Measurements from ENCODE around the gene PSMG4. TPM values are rescaled to one million over a fixed set of nuclear protein-coding genes. Genes with fewer than 3 reads are reported as not detected.
A peak's percentile ranks its signal among the peaks of the same experiment; 100 is the strongest.

PSMG4 gene
- total RNA-seq, 2 experiments from 2014 or later = 26.8 to 29.1 TPM

GRCh38 chr6:3280866-3281465 lies 22.2 kb downstream of the PSMG4 start:
- POLR2A ChIA-PET = no interaction called here
- Mint-ChIP-seq H3K4me1 (peaks cover 3% of the 10 kb centered on the region), H3K9me3 (no peaks in the 10 kb centered on the region), H3K27ac (no peak overlapping the region), H3K27me3 (no peaks in the 10 kb centered on the region), H3K4me3 (no peak overlapping the region), H3K36me3 (no peaks in the 10 kb centered on the region)
- ATAC-seq (ENCODE audit: low read depth) (no peak), DNase-seq (no peak)

GRCh38 chr6:3281631-3282475 lies 23.1 kb downstream of the PSMG4 start:
- ATAC-seq (ENCODE audit: low read depth) (no peak), DNase-seq (no peak)
- Mint-ChIP-seq H3K4me3 (no peak overlapping the region), H3K9me3 (no peaks in the 10 kb centered on the region), H3K27me3 (no peaks in the 10 kb centered on the region), H3K36me3 (no peaks in the 10 kb centered on the region), H3K4me1 (peaks cover 3% of the 10 kb centered on the region), H3K27ac (no peak overlapping the region)
- POLR2A ChIA-PET = no interaction called here

- no peak for ATAC-seq (ENCODE audit: low read depth)
- Mint-ChIP-seq H3K9me3 (no peaks in the 10 kb centered on the region), H3K36me3 (no peaks in the 10 kb centered on the region), H3K27ac (no peak overlapping the region), H3K4me3 (no peak overlapping the region), H3K4me1 (peaks cover 3% of the 10 kb centered on the region), H3K27me3 (no peaks in the 10 kb centered on the region)
- POLR2A ChIA-PET = no interaction called here
- no peak for DNase-seq
These were observed 23.9 kb downstream of the PSMG4 start for GRCh38 chr6:3282476-3283236.

- H3K36me3 Mint-ChIP-seq = no peaks in the 10 kb centered on the region
- no peak overlapping the region for H3K4me3 Mint-ChIP-seq
- POLR2A ChIA-PET = no interaction called here
- ATAC-seq (ENCODE audit: low read depth) = no peak
- H3K27me3 Mint-ChIP-seq = no peaks in the 10 kb centered on the region
- peaks cover 3% of the 10 kb centered on the region for H3K4me1 Mint-ChIP-seq
- no peak overlapping the region for H3K27ac Mint-ChIP-seq
- no peaks in the 10 kb centered on the region for H3K9me3 Mint-ChIP-seq
- DNase-seq = no peak
These were observed 24.5 kb downstream of the PSMG4 start for GRCh38 chr6:3283241-3283640.

- ATAC-seq (ENCODE audit: low read depth) (no peak), DNase-seq (no peak)
- no peaks in the 10 kb centered on the region for H3K9me3 Mint-ChIP-seq
- no peak overlapping the region for H3K4me3 Mint-ChIP-seq
- no peak overlapping the region for H3K27ac Mint-ChIP-seq
- H3K27me3 Mint-ChIP-seq = no peaks in the 10 kb centered on the region
- POLR2A ChIA-PET = no interaction called here
- H3K4me1 Mint-ChIP-seq = peaks cover 3% of the 10 kb centered on the region
- no peaks in the 10 kb centered on the region for H3K36me3 Mint-ChIP-seq
These were observed 25.1 kb downstream of the PSMG4 start for GRCh38 chr6:3283641-3284435.

GRCh38 chr6:3284436-3284876 lies 25.7 kb downstream of the PSMG4 start:
- no peaks in the 10 kb centered on the region for H3K36me3 Mint-ChIP-seq
- POLR2A ChIA-PET = no interaction called here
- no peak overlapping the region for H3K4me3 Mint-ChIP-seq
- DNase-seq (peak; percentile 21), ATAC-seq (ENCODE audit: low read depth) (no peak)
- H3K9me3 Mint-ChIP-seq = no peaks in the 10 kb centered on the region
- peaks cover 3% of the 10 kb centered on the region for H3K4me1 Mint-ChIP-seq
- H3K27ac Mint-ChIP-seq = no peak overlapping the region
- no peaks in the 10 kb centered on the region for H3K27me3 Mint-ChIP-seq

- H3K27me3 Mint-ChIP-seq = no peaks in the 10 kb centered on the region
- H3K36me3 Mint-ChIP-seq = no peaks in the 10 kb centered on the region
- H3K4me3 Mint-ChIP-seq = no peak overlapping the region
- ATAC-seq (ENCODE audit: low read depth) (no peak), DNase-seq (no peak)
- POLR2A ChIA-PET = no interaction called here
- no peaks in the 10 kb centered on the region for H3K4me1 Mint-ChIP-seq
- no peaks in the 10 kb centered on the region for H3K9me3 Mint-ChIP-seq
- no peak overlapping the region for H3K27ac Mint-ChIP-seq
These were observed 26.4 kb downstream of the PSMG4 start for GRCh38 chr6:3285049-3285639.

- no peak for DNase-seq
- Mint-ChIP-seq H3K27me3 (no peaks in the 10 kb centered on the region), H3K4me1 (no peaks in the 10 kb centered on the region), H3K36me3 (no peaks in the 10 kb centered on the region), H3K27ac (no peak overlapping the region), H3K4me3 (no peak overlapping the region), H3K9me3 (no peaks in the 10 kb centered on the region)
- POLR2A ChIA-PET = no interaction called here
- ATAC-seq (ENCODE audit: low read depth) = no peak
These were observed 27.0 kb downstream of the PSMG4 start for GRCh38 chr6:3285732-3286131.

GRCh38 chr6:3286641-3287171 lies 28.0 kb downstream of the PSMG4 start:
- no peak overlapping the region for H3K27ac Mint-ChIP-seq
- POLR2A ChIA-PET = no interaction called here
- no peaks in the 10 kb centered on the region for H3K4me1 Mint-ChIP-seq
- no peaks in the 10 kb centered on the region for H3K36me3 Mint-ChIP-seq
- H3K9me3 Mint-ChIP-seq = no peaks in the 10 kb centered on the region
- no peak overlapping the region for H3K4me3 Mint-ChIP-seq
- ATAC-seq (ENCODE audit: low read depth) (no peak), DNase-seq (no peak)
- no peaks in the 10 kb centered on the region for H3K27me3 Mint-ChIP-seq

GRCh38 chr6:3287308-3287707 lies 28.6 kb downstream of the PSMG4 start:
- Mint-ChIP-seq H3K4me3 (no peak overlapping the region), H3K27me3 (no peaks in the 10 kb centered on the region), H3K27ac (no peak overlapping the region), H3K9me3 (no peaks in the 10 kb centered on the region), H3K36me3 (no peaks in the 10 kb centered on the region), H3K4me1 (no peaks in the 10 kb centered on the region)
- no peak for ATAC-seq (ENCODE audit: low read depth)
- POLR2A ChIA-PET = no interaction called here
- DNase-seq = no peak

GRCh38 chr6:3287976-3288707 lies 29.4 kb downstream of the PSMG4 start:
- Mint-ChIP-seq H3K27me3 (no peaks in the 10 kb centered on the region), H3K4me1 (no peaks in the 10 kb centered on the region), H3K36me3 (no peaks in the 10 kb centered on the region), H3K27ac (no peak overlapping the region), H3K4me3 (no peak overlapping the region), H3K9me3 (no peaks in the 10 kb centered on the region)
- ATAC-seq (ENCODE audit: low read depth) (no peak), DNase-seq (no peak)
- POLR2A ChIA-PET = no interaction called here
